Gastrocnemius medialis (tissue), 4 donors: ENCODE data around the gene TTLL10.

ENCODE experiments used
- POLR2A ChIP-seq, 2 donors: fragments of 450-650 bp; IDR thresholded peaks; one replicate each; pipeline ENCODE4 v1.6.1; 2017; ENCODE audit warnings: antibody characterized with exemption in 2 of 2, mild to moderate bottlenecking in 2 of 2, moderate library complexity in 2 of 2
- TF ChIP-seq, protein P1 (sequence below), 5 experiments: fragments of 450-650 bp in 3 of 5; fragments of 200-600 bp in 2 of 5; sonication (generic) in 2 of 5; IDR thresholded peaks in 4 of 5; conservative IDR thresholded peaks in 1 of 5; 1 replicate in 4 of 5; 2 replicates in 1 of 5; pipeline ENCODE4 v1.5.1; 2016 to 2019; ENCODE audit warnings: antibody characterized with exemption in 5 of 5, mild to moderate bottlenecking in 3 of 5, moderate library complexity in 3 of 5

- TF ChIP-seq, protein P1, sequence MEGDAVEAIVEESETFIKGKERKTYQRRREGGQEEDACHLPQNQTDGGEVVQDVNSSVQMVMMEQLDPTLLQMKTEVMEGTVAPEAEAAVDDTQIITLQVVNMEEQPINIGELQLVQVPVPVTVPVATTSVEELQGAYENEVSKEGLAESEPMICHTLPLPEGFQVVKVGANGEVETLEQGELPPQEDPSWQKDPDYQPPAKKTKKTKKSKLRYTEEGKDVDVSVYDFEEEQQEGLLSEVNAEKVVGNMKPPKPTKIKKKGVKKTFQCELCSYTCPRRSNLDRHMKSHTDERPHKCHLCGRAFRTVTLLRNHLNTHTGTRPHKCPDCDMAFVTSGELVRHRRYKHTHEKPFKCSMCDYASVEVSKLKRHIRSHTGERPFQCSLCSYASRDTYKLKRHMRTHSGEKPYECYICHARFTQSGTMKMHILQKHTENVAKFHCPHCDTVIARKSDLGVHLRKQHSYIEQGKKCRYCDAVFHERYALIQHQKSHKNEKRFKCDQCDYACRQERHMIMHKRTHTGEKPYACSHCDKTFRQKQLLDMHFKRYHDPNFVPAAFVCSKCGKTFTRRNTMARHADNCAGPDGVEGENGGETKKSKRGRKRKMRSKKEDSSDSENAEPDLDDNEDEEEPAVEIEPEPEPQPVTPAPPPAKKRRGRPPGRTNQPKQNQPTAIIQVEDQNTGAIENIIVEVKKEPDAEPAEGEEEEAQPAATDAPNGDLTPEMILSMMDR (IDR thresholded peaks at IDR 0.05 in 4 of 5, conservative IDR thresholded peaks at IDR 0.05 in 1 of 5): no peak
- no peak for TF ChIP-seq POLR2A (IDR thresholded peaks at IDR 0.05)
These were observed 13.3 kb upstream of the TTLL10 start for GRCh38 chr1:1160281-1160930.
